ENCODE data around the gene TMC3. TPM values are rescaled to one million over a fixed set of nuclear protein-coding genes. Genes with fewer than 3 reads are reported as not detected.
A peak's percentile ranks its signal among the peaks of the same experiment; 100 is the strongest.

TMC3 gene
- polyA plus RNA-seq, 1 of the 3 experiments (the other 2 are of a cell fraction), result not detected

DNA sequence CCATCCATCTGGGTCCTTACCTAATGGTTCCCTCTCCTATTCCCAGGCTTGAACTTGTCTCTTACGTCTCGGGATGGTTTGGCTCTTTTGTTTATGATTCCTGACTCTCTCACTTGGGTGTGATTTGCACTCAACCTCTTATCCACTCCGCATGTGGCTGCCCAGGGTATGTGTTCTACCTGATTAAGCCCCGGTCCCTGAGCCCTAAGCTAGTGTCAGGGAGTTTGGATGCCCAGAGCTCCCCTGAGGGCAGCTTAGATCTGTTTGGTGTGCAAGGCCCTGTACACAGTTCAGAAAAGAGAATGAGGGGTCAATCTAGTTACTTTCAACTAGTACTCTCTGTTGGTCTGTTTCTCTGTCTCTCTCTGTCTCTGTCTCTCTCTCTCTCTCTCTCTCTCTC lies 34.2 kb downstream of the TMC3 start:
- Histone ChIP-seq H3K4me1 (ENCODE audit: control insufficient read depth in 1 of 2, insufficient read depth in 2 of 2, low read depth in 1 of 2, low read length in 1 of 2) (peaks cover 0 to 12% of the 10 kb centered on the region in 2 experiments; a peak in 2 of 4 replicates), H3K9me3 (no peaks in the 10 kb centered on the region), H3K79me2 (ENCODE audit: insufficient read depth) (no peaks in the 10 kb centered on the region), H3F3A (replicated peaks; ENCODE audit: insufficient read depth) (peaks cover 12% of the 10 kb centered on the region), H3K27ac (ENCODE audit: low read depth in 2 of 2, low read length in 1 of 2) (no peak overlapping the region), H3K9me2 (no peaks in the 10 kb centered on the region), H2AFZ (ENCODE audit: low read depth) (no peak overlapping the region), H3K9ac (no peak overlapping the region), H3K36me3 (replicated peaks in 1 of 2; ENCODE audit: control insufficient read depth in 1 of 2, insufficient read depth in 2 of 2, low read length in 1 of 2) (no peaks in the 10 kb centered on the region), H3K27me3 (ENCODE audit: insufficient read depth) (no peaks in the 10 kb centered on the region; the same call in 1 of the 2 replicates), H3K4me3 (ENCODE audit: low read depth in 2 of 2, low read length in 1 of 2) (no peak overlapping the region), H4K20me1 (ENCODE audit: insufficient read depth) (0 out of 2 replicates have a peak, but pooled peaks cover 9% of the 10 kb centered on the region), H3K4me2 (no peak overlapping the region)
- CTCF ChIA-PET, result interaction anchor here (0.6 to 1.3 kb wide), 3 partner anchors 24 to 74 kb away, joined by 3 to 4 read pairs (median 4); no protein-coding TSS in a partner anchor
- 44% methylated on average over 4 of the region's 4 CpGs for WGBS (ENCODE audit: low lambda C conversion rate)
- no peak for DNase-seq
- TF ChIP-seq MEF2A (IDR thresholded peaks at IDR 0.05; ENCODE audit: borderline replicate concordance, low read depth), result no peak
- no peak for TF ChIP-seq FOXM1 (IDR thresholded peaks at IDR 0.05; ENCODE audit: low read depth)
- no peak for TF ChIP-seq RAD21 (IDR thresholded peaks at IDR 0.05; ENCODE audit: low read length)
- TF ChIP-seq GABPA (IDR thresholded peaks at IDR 0.05; ENCODE audit: low read depth), result no peak
- no peak for TF ChIP-seq MXI1 (IDR thresholded peaks at IDR 0.05; ENCODE audit: low read depth, low read length)
- TF ChIP-seq TEAD4 (IDR thresholded peaks at IDR 0.05; ENCODE audit: borderline replicate concordance, insufficient read depth), result no peak
- no peak for TF ChIP-seq EP300 (IDR thresholded peaks at IDR 0.05; ENCODE audit: borderline replicate concordance in 1 of 2, low read depth in 1 of 2, low read length in 1 of 2)
- POLR2A ChIA-PET, result no interaction called here

DNA sequence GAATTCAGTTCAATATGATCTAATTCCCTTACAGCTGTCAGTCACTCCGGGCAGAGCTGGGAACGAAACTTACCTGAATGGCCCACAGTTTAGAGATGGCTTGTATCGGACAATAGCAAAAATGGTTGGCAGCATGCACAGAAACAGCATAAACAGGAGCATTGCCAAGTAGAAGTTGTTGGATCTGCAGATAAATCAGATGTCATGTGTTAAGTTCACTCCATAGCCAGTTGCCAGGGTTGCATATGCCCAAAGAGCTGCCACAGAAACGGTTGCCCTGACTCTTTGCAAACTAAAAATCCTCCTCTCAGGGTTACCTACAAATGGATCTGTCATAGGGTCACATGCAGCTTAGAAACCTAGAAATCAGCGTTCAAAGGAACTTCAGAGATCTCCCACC lies 34.7 kb downstream of the TMC3 start:
- H3K27ac ChIP-seq (ENCODE audit: low read depth in 2 of 2, low read length in 1 of 2), result no peak overlapping the region; a peak in 1 of 4 replicates
- peaks cover 0 to 12% of the 10 kb centered on the region in 2 experiments; a peak in 2 of 4 replicates for H3K4me1 ChIP-seq (ENCODE audit: control insufficient read depth in 1 of 2, insufficient read depth in 2 of 2, low read depth in 1 of 2, low read length in 1 of 2)
- H3F3A ChIP-seq (replicated peaks; ENCODE audit: insufficient read depth), result peaks cover 12% of the 10 kb centered on the region
- DNase-seq, result no peak
- H3K4me2 ChIP-seq, result peak overlapping the region; percentile 27
- no peak overlapping the region for H3K9ac ChIP-seq
- H4K20me1 ChIP-seq (ENCODE audit: insufficient read depth), result 0 out of 2 replicates have a peak, but pooled peaks cover 9% of the 10 kb centered on the region
- no peaks in the 10 kb centered on the region; the same call in 1 of the 2 replicates for H3K27me3 ChIP-seq (ENCODE audit: insufficient read depth)
- H3K9me2 ChIP-seq, result no peaks in the 10 kb centered on the region
- H3K4me3 ChIP-seq (ENCODE audit: low read depth in 2 of 2, low read length in 1 of 2), result no peak overlapping the region
- 64% methylated on average over 5 of the region's 5 CpGs for WGBS (ENCODE audit: low lambda C conversion rate)
- TF ChIP-seq, protein P1, sequence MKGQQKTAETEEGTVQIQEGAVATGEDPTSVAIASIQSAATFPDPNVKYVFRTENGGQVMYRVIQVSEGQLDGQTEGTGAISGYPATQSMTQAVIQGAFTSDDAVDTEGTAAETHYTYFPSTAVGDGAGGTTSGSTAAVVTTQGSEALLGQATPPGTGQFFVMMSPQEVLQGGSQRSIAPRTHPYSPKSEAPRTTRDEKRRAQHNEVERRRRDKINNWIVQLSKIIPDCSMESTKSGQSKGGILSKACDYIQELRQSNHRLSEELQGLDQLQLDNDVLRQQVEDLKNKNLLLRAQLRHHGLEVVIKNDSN (IDR thresholded peaks at IDR 0.05; ENCODE audit: borderline replicate concordance, low read depth), result no peak
- TF ChIP-seq GATA2 (CRISPR knock-in tag; IDR thresholded peaks at IDR 0.05) (no peak), EP300 (IDR thresholded peaks at IDR 0.05; ENCODE audit: borderline replicate concordance in 1 of 2, low read depth in 1 of 2, low read length in 1 of 2) (no peak), FOXJ3 (CRISPR knock-in tag; IDR thresholded peaks at IDR 0.05) (no peak), CHD2 (IDR thresholded peaks at IDR 0.05; ENCODE audit: low read length, partially characterized antibody) (no peak), YY1 (IDR thresholded peaks at IDR 0.05; ENCODE audit: low read depth) (no peak), TAF1 (IDR thresholded peaks at IDR 0.05; ENCODE audit: borderline replicate concordance, low read depth, low read length) (no peak)
- TF ChIP-seq, protein P2, sequence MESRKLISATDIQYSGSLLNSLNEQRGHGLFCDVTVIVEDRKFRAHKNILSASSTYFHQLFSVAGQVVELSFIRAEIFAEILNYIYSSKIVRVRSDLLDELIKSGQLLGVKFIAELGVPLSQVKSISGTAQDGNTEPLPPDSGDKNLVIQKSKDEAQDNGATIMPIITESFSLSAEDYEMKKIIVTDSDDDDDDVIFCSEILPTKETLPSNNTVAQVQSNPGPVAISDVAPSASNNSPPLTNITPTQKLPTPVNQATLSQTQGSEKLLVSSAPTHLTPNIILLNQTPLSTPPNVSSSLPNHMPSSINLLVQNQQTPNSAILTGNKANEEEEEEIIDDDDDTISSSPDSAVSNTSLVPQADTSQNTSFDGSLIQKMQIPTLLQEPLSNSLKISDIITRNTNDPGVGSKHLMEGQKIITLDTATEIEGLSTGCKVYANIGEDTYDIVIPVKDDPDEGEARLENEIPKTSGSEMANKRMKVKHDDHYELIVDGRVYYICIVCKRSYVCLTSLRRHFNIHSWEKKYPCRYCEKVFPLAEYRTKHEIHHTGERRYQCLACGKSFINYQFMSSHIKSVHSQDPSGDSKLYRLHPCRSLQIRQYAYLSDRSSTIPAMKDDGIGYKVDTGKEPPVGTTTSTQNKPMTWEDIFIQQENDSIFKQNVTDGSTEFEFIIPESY (IDR thresholded peaks at IDR 0.05; ENCODE audit: borderline replicate concordance, low read depth), result no peak
- TF ChIP-seq, protein P3, sequence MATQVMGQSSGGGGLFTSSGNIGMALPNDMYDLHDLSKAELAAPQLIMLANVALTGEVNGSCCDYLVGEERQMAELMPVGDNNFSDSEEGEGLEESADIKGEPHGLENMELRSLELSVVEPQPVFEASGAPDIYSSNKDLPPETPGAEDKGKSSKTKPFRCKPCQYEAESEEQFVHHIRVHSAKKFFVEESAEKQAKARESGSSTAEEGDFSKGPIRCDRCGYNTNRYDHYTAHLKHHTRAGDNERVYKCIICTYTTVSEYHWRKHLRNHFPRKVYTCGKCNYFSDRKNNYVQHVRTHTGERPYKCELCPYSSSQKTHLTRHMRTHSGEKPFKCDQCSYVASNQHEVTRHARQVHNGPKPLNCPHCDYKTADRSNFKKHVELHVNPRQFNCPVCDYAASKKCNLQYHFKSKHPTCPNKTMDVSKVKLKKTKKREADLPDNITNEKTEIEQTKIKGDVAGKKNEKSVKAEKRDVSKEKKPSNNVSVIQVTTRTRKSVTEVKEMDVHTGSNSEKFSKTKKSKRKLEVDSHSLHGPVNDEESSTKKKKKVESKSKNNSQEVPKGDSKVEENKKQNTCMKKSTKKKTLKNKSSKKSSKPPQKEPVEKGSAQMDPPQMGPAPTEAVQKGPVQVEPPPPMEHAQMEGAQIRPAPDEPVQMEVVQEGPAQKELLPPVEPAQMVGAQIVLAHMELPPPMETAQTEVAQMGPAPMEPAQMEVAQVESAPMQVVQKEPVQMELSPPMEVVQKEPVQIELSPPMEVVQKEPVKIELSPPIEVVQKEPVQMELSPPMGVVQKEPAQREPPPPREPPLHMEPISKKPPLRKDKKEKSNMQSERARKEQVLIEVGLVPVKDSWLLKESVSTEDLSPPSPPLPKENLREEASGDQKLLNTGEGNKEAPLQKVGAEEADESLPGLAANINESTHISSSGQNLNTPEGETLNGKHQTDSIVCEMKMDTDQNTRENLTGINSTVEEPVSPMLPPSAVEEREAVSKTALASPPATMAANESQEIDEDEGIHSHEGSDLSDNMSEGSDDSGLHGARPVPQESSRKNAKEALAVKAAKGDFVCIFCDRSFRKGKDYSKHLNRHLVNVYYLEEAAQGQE (IDR thresholded peaks at IDR 0.05; ENCODE audit: low read depth, low read length), result no peak
- TF ChIP-seq, protein P4, sequence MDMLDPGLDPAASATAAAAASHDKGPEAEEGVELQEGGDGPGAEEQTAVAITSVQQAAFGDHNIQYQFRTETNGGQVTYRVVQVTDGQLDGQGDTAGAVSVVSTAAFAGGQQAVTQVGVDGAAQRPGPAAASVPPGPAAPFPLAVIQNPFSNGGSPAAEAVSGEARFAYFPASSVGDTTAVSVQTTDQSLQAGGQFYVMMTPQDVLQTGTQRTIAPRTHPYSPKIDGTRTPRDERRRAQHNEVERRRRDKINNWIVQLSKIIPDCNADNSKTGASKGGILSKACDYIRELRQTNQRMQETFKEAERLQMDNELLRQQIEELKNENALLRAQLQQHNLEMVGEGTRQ (IDR thresholded peaks at IDR 0.05; ENCODE audit: borderline replicate concordance, low read depth, low read length), result no peak
- TF ChIP-seq, protein P5, sequence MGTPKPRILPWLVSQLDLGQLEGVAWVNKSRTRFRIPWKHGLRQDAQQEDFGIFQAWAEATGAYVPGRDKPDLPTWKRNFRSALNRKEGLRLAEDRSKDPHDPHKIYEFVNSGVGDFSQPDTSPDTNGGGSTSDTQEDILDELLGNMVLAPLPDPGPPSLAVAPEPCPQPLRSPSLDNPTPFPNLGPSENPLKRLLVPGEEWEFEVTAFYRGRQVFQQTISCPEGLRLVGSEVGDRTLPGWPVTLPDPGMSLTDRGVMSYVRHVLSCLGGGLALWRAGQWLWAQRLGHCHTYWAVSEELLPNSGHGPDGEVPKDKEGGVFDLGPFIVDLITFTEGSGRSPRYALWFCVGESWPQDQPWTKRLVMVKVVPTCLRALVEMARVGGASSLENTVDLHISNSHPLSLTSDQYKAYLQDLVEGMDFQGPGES (IDR thresholded peaks at IDR 0.05; ENCODE audit: low read depth, low read length), result no peak
- ChIA-PET CTCF (interaction anchor here (0.6 to 1.3 kb wide), 3 partner anchors 24 to 74 kb away, joined by 3 to 4 read pairs (median 4); no protein-coding TSS in a partner anchor), POLR2A (no interaction called here)
- no peaks in the 10 kb centered on the region for H3K79me2 ChIP-seq (ENCODE audit: insufficient read depth)
- H2AFZ ChIP-seq (ENCODE audit: low read depth), result no peak overlapping the region
- no peaks in the 10 kb centered on the region for H3K36me3 ChIP-seq (replicated peaks in 1 of 2; ENCODE audit: control insufficient read depth in 1 of 2, insufficient read depth in 2 of 2, low read length in 1 of 2)
- no peaks in the 10 kb centered on the region for H3K9me3 ChIP-seq
